ENCODE results near the gene DAB2IP. TPM values are rescaled to one million over a fixed set of nuclear protein-coding genes. Genes with fewer than 3 reads are reported as not detected.

The DAB2IP gene
- total and polyA plus RNA-seq, 2 of the 4 experiments (the other 2 are of a cell fraction), result 5.6 to 17.2 TPM

DNA sequence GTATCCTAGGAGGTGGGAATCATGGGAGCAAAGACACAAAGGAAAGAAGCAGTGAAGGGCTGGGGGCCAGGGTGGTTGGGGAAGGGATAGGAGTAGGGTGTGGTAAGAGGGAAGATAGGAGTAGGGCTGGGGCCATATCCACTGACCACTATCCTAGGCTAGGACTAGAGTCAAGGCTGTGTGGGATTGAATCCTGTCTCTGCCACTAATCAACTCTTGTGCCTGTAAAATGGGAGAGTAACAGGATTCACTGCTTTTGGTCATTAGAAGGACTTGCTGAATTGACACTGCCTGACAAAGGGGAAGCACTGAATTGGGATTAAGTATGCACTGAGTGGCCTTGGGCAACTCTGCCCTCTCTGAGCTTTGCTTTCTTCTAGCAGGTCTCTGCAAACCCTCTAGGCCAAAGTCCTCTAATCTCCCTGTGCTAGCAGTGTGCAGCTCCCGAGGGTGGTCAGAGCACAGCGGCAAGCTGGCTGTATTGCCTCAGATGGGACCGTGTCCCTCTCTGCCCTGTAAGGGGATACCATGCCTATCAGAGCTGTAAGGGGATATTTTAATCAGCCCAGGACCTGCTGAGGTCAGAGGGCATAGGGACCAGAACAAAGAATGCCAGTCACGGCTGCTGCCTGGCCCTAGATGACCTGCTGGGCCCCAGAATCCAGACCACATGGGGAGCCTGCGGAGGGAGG lies 12.4 kb upstream of the DAB2IP start:
- Histone ChIP-seq H4K5ac (ENCODE audit: low read depth, low read length) (no peak overlapping the region), H3K9ac (ENCODE audit: low read depth, low read length) (no peak overlapping the region), H3K9me3 (ENCODE audit: control insufficient read depth, insufficient read depth, low read length) (no peaks in the 10 kb centered on the region), H3K23ac (ENCODE audit: low read depth, low read length) (no peak overlapping the region), H3K4me2 (ENCODE audit: low read depth, low read length) (no peak overlapping the region), H3K9me1 (ENCODE audit: insufficient read depth, low read length) (no peaks in the 10 kb centered on the region), H3K56ac (ENCODE audit: extremely low read depth, insufficient read depth, low read length) (no peak overlapping the region), H2AK5ac (ENCODE audit: low read depth, low read length) (no peak overlapping the region), H4K91ac (ENCODE audit: insufficient read depth, low read depth, low read length) (no peak overlapping the region), H2BK20ac (ENCODE audit: low read depth, low read length) (no peak overlapping the region), H3K18ac (ENCODE audit: low read depth, low read length) (no peak overlapping the region), H3K14ac (replicated peaks; ENCODE audit: low read depth, low read length) (no peak overlapping the region), H3K4ac (ENCODE audit: low read depth, low read length) (no peak overlapping the region), H3K4me1 (ENCODE audit: control insufficient read depth, insufficient read depth, low read length) (peaks cover 11% of the 10 kb centered on the region; the same call in 1 of the 2 replicates), H2BK15ac (ENCODE audit: low read depth, low read length) (no peak overlapping the region), H3K36me3 (ENCODE audit: control insufficient read depth, insufficient read depth, low read length) (no peaks in the 10 kb centered on the region), H4K8ac (ENCODE audit: low read depth in 2 of 2, low read length in 2 of 2) (no peak overlapping the region), H2AFZ (replicated peaks; ENCODE audit: low read length, poor library complexity) (no peak overlapping the region), H2BK120ac (ENCODE audit: low read depth, low read length) (no peak overlapping the region), H3K27me3 (ENCODE audit: control insufficient read depth, insufficient read depth, low read length) (no peaks in the 10 kb centered on the region), H2BK5ac (ENCODE audit: low read depth, low read length, poor library complexity, severe bottlenecking) (no peak overlapping the region), H4K20me1 (ENCODE audit: insufficient read depth, low read length) (peaks cover 16% of the 10 kb centered on the region), H3K4me3 (ENCODE audit: insufficient read depth, low read depth, low read length) (no peak overlapping the region), H3K27ac (ENCODE audit: insufficient read depth, low read length) (no peak overlapping the region), H3K79me1 (ENCODE audit: low read depth in 1 of 2, low read length in 2 of 2) (no peaks in the 10 kb centered on the region; a peak in 1 of 4 replicates), H2AK9ac (replicated peaks; ENCODE audit: low read depth, low read length, poor library complexity) (no peak overlapping the region)
- dilution Hi-C loops (cut with HindIII; ENCODE audit: low sequenced_read_pairs, unreplicated experiment), result no loop called here
- WGBS, 2 experiments (ENCODE audit: extremely low coverage in 2 of 2, insufficient read length in 1 of 2), result 100% methylated on average over 2 of the region's 5 CpGs; no CpG with 5 or more reads in 1 of the 2 experiments
- in situ Hi-C loops (cut with MboI; ENCODE audit: low sequenced_read_pairs), result no loop called here
- POLR2A ChIA-PET (ENCODE audit: unreplicated experiment), result no interaction called here
- intact Hi-C loops (cut with micrococcal nuclease), result no loop called here
- TF ChIP-seq, protein P1, sequence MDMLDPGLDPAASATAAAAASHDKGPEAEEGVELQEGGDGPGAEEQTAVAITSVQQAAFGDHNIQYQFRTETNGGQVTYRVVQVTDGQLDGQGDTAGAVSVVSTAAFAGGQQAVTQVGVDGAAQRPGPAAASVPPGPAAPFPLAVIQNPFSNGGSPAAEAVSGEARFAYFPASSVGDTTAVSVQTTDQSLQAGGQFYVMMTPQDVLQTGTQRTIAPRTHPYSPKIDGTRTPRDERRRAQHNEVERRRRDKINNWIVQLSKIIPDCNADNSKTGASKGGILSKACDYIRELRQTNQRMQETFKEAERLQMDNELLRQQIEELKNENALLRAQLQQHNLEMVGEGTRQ (IDR thresholded peaks at IDR 0.05; ENCODE audit: low read depth, low read length), result no peak
- no peak for TF ChIP-seq MAFK (IDR thresholded peaks at IDR 0.05; ENCODE audit: low read depth, low read length)
- no peak for TF ChIP-seq FOS (IDR thresholded peaks at IDR 0.05; ENCODE audit: low read depth, low read length)
- TF ChIP-seq POLR2A (IDR thresholded peaks at IDR 0.05; ENCODE audit: low read depth, low read length), result no peak
- no peak for TF ChIP-seq RCOR1 (IDR thresholded peaks at IDR 0.05; ENCODE audit: insufficient replicate concordance, low read length)
- no peak for TF ChIP-seq MAZ (IDR thresholded peaks at IDR 0.05; ENCODE audit: borderline replicate concordance, low read depth, low read length)
- TF ChIP-seq RAD21 (IDR thresholded peaks at IDR 0.05; ENCODE audit: low read length), result no peak
- TF ChIP-seq, protein P2, sequence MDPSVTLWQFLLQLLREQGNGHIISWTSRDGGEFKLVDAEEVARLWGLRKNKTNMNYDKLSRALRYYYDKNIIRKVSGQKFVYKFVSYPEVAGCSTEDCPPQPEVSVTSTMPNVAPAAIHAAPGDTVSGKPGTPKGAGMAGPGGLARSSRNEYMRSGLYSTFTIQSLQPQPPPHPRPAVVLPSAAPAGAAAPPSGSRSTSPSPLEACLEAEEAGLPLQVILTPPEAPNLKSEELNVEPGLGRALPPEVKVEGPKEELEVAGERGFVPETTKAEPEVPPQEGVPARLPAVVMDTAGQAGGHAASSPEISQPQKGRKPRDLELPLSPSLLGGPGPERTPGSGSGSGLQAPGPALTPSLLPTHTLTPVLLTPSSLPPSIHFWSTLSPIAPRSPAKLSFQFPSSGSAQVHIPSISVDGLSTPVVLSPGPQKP (IDR thresholded peaks at IDR 0.05; ENCODE audit: borderline replicate concordance, low read depth, low read length), result no peak
- no peak for TF ChIP-seq RFX5 (IDR thresholded peaks at IDR 0.05; ENCODE audit: low read depth, low read length)
- no peak for TF ChIP-seq MXI1 (IDR thresholded peaks at IDR 0.05; ENCODE audit: borderline replicate concordance, low read depth, low read length)
- TF ChIP-seq CHD1 (IDR thresholded peaks at IDR 0.05; ENCODE audit: low read depth, low read length), result no peak
- TF ChIP-seq CEBPB (IDR thresholded peaks at IDR 0.05; ENCODE audit: low read depth, low read length), result no peak
- TF ChIP-seq SMC3 (IDR thresholded peaks at IDR 0.05; ENCODE audit: low read depth, low read length), result no peak
- TF ChIP-seq BHLHE40 (IDR thresholded peaks at IDR 0.05; ENCODE audit: low read depth, low read length), result no peak
- TF ChIP-seq, protein P3, sequence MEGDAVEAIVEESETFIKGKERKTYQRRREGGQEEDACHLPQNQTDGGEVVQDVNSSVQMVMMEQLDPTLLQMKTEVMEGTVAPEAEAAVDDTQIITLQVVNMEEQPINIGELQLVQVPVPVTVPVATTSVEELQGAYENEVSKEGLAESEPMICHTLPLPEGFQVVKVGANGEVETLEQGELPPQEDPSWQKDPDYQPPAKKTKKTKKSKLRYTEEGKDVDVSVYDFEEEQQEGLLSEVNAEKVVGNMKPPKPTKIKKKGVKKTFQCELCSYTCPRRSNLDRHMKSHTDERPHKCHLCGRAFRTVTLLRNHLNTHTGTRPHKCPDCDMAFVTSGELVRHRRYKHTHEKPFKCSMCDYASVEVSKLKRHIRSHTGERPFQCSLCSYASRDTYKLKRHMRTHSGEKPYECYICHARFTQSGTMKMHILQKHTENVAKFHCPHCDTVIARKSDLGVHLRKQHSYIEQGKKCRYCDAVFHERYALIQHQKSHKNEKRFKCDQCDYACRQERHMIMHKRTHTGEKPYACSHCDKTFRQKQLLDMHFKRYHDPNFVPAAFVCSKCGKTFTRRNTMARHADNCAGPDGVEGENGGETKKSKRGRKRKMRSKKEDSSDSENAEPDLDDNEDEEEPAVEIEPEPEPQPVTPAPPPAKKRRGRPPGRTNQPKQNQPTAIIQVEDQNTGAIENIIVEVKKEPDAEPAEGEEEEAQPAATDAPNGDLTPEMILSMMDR (conservative IDR thresholded peaks at IDR 0.05; ENCODE audit: low read depth, low read length), result no peak
- TF ChIP-seq NFE2L2 (IDR thresholded peaks at IDR 0.05; ENCODE audit: low read depth, low read length), result no peak
- CTCF ChIA-PET, result interaction anchor here (1.0 kb wide), 1 partner anchor 48 kb away, joined by 3 read pairs; no protein-coding TSS in a partner anchor
- ATAC-seq (ENCODE audit: low read depth), result no peak
- DNase-seq, result no peak
- BruUV-seq (replicated peaks), result no TSS peak
